Stimulated activated CD8-positive, alpha-beta memory T cell treated with anti-CD3 and anti-CD28 coated beads, Interleukin-2, amount 100 ng/mL, for 48 hours (primary cell): Measurements from ENCODE around the gene ABHD14A.
A peak's percentile ranks its signal among the peaks of the same experiment; 100 is the strongest.
"Not testable (repeated sequence)": the region's sequence is repeated elsewhere in the genome, so short reads cannot be mapped to it uniquely, and the experiment has no call there.

ENCODE experiments used
- DNase-seq, 2 donors: peaks; one replicate each; pipeline ENCODE4 v3.0.0-alpha.2; 2020; ENCODE audit warnings: low read depth in 2 of 2

ABHD14A gene

GRCh38 chr3:51974963-51975851 is at the start of gene ABHD14A:
Gene ABHD14A (plus strand): TSS chr3:51975064. CDS start chr3:51975136, 72 bp downstream.
- peak; percentile 55 to 57 for DNase-seq

DNA sequence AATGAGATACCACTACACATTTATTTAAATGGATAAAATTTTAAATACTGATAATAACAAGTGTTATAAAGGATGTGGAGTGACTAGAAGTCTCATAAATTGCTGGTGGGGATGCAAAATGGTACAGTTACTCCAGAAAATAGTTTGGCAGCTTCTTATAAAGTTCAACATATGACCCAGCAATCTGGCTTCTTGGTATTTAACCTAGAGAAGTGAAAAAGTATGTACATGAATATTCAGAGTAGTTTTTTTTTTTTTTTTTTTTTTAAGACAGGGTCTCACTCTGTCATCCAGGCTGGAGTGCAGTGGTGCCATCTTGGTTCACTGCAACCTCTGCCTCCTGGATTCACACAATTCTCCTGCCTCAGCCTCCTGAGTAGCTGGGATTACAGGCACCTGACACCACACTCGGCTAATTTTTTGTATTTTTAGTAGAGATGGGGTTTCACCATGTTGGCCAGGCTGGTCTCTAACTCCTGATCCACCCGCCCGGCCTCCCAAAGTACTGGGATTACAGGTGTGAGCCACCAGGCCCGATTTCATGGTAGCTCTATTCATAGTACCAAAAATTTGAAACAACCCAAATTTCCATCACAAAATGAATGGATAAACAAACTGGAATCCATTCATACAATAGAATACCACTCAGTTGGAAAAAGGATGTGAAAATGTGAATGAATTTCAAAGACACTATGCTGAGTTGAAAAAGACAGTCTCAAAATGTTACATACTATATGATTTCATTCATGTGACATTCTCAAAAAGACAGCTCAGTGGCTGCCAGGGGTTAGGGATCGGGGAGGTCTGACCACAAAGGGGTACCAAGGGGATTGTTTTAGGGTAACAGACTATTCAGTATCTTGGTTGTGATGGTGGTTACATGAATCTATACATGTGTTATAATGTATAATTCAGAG is 47.5 kb upstream of the ABHD14A start:
- DNase-seq, result no peak

DNA sequence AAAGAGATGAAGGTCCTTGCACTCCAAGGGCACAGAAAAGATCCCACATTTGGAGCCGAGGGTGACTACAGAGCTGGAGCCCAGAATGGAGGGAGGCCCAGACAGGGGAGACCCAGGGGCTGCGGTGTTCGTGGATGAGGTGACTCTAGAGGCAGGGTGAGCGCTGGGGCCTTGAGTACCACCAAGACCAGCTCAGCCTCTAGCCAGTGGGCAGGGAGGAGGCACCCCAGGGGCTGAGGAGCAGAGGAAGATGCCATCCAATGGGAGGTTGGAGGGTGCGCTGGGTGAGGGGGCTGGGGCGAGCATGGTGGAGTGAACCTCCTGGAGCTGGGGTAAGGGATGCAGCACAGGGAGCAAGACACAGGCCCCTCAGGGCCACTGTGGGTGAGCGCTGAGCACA is 46.4 kb upstream of the ABHD14A start:
- no peak for DNase-seq

- not testable (repeated sequence) for DNase-seq
Measured at GRCh38 chr3:51928981-51929380, 45.9 kb upstream of the ABHD14A start.

DNA sequence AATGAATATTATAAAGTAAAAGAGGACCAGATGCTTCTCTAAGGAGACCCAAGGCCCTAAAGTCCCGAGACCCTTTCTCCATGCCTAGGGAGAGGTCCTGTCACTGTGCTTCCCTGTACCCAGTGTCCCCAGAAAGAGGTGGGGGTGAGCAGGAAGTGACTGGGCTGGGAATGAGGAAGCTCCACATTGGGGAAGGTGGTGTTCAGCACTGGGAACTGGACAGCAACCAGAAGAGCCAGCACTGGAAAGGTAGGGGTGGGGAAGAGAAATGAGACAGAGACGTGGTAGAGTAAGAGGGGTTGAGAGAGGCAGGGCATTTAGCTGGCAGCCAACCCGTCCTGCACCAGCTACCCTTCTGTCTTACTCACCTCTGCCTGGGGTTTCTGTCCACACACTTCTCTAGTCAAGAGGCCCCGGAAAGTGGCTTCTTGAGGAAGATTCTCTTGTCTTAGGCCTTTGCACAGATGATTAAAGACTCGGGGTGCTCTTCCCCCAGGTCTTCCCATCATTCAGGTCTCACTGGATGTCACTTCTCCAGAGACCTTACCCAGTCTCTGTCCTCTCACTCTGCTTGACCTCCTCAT is 45.4 kb upstream of the ABHD14A start:
- no peak for DNase-seq

DNA sequence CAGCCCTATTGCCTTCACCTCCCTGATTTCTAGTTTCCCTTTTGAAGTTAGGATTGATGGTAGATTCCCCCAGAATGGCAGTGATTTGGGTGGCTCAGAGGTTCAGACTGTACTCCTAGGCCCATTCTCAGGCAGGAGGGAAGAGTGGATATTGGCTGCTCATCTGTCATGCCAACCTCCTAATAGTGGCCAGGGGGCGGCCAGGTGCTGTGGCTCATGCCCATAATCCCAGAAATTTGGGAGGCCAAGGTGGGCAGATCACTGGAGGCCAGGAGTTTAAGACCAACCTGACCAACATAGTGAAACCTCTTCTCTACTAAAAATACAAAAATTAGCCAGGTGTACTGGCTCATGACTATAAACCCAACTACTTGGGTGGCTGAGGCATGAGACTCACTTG is 44.4 kb upstream of the ABHD14A start:
- DNase-seq, result no peak

GRCh38 chr3:51931756-51932155 is 43.1 kb upstream of the ABHD14A start:
- no peak for DNase-seq

- DNase-seq, result no peak
Measured at GRCh38 chr3:51932471-51933370, 42.1 kb upstream of the ABHD14A start.

DNA sequence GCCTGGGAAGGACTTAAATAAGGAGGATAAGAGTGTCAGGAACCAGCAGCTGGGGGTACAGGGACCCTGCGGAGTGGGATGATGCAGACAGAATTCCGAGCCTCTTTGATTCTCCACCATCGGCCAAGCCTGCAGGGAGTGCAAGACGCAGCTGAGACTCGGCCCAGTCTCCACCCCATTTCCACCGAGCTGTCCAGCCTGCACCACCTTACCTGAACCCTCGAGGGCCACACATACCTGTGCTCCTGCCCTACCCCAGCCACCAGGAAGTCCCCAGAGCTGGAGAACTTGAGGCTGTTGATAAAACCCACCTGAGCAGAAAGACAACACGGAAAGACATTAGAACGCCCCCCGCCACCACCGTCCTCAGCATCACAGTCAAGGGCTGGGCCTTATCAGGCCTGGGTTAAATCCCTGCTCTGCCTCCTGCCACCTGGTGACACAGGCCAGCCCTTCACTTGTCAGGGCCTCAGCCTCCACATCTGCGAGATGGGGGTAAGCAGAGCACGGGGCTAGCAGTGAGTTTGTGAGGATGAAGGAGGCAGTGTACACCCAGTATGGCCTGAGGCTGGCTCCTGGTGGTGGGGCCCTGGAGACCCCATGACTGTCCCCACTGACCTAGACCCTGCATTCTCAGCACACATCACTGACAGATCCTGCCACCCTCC is 41.3 kb upstream of the ABHD14A start:
- DNase-seq, result no peak

DNA sequence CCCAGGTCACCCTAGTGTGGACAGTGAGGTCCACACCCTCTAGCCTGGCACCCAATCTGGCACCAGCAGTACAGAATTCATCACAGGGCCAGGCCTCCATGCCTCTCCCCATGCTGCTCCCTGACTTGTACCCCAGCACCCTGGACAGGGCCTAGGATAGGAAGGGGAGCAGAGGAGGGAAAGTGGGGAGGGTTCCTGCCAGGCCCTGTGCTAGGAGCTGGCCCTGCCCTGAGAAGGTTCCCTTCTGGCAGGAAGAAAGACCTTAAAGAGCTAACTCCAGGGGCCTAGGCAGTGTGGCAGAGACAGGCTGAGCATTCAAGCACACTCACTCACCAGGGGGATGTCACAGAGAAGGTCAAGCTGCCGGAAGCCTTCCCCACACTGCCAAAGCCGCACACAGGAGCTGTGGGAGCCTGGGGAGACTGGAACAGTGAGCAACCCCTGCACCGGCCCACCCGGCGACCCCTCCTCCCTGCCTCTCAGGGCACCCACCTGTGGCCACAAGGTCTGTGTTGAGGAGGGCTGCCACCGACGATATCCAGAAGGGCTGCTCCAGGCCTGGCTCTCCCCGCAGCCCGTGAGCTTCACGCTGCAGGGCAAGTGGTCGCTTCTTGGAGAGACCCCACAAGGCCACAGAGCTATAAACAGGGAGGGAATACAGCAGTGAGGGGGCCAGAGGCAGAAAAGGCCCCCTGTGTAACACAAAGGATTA is 40.6 kb upstream of the ABHD14A start:
- no peak for DNase-seq

DNA sequence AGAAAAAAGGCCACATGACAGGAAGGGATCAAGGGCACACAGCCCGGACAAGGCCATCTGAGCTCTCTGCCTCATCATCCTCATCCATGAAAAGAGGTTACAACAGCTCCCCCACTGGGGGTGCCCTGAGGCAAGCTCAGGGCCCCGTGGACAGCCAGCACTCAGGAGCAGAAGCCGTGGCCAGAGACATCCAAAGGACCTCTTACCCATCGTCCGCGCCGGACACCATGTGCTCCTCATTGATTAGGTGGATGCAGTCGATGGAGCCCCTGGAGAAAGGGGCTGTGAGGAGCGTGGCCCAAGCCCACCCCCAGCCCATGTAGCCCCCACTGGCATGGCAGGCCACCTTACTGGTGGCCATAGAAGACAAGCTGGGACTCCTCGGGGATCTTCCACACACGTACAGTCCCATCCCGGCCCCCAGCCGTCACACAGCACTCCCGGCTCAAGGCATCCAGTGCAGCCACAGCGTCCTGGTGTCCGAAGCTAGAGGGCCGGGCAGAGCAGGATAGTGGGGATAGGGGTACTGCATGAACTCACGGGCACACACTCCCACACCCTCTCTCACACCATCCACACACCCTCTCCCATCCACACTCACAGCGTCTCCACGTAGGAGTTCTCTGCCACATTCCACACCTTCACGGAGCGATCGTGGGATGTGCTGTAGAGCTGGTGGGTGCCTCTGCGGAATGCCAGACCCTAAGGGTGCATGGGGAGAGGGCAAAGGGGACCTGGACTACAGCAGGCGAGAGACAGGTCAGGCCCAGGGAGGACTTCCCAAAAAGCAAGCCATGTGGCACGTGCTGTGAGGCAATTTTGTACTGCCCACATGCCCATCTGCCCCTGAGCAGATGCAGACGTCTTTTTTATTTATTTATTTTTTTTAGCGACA is 39.6 kb upstream of the ABHD14A start:
- DNase-seq, result no peak

GRCh38 chr3:51935886-51936755 is 38.7 kb upstream of the ABHD14A start:
- no peak for DNase-seq

GRCh38 chr3:51937014-51937413 is 37.9 kb upstream of the ABHD14A start:
- DNase-seq, result no peak

DNA sequence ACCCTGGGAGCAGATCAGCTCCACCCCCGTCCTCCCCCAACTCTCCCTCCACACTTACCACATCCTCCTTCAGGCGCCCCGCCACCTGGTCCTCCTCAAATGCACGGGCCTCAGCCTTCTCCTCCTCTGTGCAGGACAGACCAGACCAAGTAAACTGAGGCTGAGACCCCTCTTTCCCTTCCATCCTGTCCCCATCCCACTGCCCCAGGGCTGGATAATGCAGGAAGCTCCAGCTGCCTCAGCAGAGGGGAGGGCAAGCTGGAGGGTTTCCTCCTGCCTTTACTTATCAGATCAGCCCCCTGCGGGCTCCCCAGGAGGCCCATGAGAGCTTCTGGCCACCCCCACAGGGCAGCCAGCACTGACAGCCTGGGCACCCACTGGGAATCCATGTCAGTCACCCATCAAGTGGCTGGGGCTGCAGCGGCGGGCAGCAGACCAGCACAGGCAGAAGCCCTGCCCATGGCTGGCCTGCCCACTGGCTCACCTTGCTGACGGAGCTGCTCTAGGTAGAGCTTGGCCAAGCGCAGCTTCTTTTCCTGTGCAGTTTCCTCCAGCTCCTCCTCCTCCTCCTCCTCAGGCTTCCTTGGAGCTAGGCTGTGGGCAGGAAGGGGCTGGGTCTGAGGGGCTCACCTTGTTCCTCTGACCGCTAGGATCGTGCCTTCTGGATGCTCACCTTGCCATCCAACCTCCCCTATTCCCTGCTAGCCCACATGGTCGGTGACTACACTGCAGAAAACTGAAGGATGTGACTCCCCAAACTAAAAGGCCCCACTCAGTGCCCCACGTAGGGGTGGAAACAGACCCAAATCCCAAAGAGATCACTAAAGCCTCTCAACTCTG is 37.0 kb upstream of the ABHD14A start:
- no peak for DNase-seq

GRCh38 chr3:51938780-51939425 is 36.0 kb upstream of the ABHD14A start:
- DNase-seq, result no peak

GRCh38 chr3:51940648-51941462 is 34.0 kb upstream of the ABHD14A start:
- no peak for DNase-seq
